Measurements from ENCODE around the gene POLE3. TPM values are rescaled to one million over a fixed set of nuclear protein-coding genes. Genes with fewer than 3 reads are reported as not detected.

The POLE3 gene
- total and polyA plus RNA-seq, 9 of the 15 experiments (the other 6 are each of a cell fraction or from before 2014, with no cell fraction given) = 52.6 to 179 (median 110) TPM

DNA sequence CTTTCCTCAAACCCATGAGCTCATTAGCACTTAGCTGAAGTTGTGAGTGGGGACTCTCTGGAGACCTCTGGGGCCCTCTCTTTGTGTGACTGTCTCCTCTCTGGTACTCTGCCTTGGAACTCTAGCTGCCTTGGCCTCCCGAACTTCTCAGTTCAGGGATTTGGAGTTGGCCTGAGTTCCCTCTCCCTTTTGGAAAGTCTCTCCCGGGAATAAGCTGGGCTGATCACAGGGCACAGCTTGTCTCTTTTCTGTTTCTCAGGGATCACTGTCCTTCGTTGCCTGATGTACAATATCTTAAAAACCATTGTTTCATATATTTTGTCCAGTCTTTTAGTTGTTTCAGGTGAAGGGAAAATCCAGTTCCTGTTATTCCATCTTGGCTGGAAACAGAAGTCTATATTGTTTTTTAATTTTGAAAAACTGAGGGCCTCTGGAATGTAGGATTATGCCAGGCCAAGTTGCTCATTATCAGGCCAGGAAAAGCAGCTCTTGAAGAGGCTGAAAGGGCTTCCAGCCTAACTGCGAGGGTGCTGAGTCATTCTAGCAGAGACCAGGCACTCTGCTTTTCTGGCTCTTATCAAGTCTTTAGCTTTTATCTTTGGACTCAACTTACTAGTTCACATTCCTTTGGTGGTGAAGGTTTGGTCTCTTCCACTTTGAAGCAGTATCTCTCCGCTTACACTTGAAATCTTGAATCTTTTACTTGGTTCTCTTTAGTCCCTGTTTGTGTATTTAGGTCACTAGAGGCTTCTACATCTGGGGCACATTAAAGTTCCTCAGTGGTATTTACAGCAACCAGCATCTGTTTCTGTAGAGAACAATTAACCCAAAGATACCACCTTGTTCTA, 44.7 kb upstream of the POLE3 start (continued):
- TF ChIP-seq ZNF395 (CRISPR knock-in tag; IDR thresholded peaks at IDR 0.05) (peak; percentile 70), TAF1 (IDR thresholded peaks at IDR 0.05; ENCODE audit: control insufficient read depth, extremely low read depth, insufficient read depth, low read length, severe bottlenecking) (no peak), TRIM28 (IDR thresholded peaks at IDR 0.05) (0 out of 2 replicates have a peak, but pooled peaks have one; percentile 45), MAZ (CRISPR knock-in tag; conservative IDR thresholded peaks at IDR 0.05 in 1 of 2, IDR thresholded peaks at IDR 0.05 in 1 of 2) (no peak), HNRNPUL1 (IDR thresholded peaks at IDR 0.05; ENCODE audit: low read length) (no peak), NFE2 (IDR thresholded peaks at IDR 0.05; ENCODE audit: low read depth) (peak; percentile 100), TFAM (CRISPR knock-in tag; conservative IDR thresholded peaks at IDR 0.05) (no peak), ZNF431 (CRISPR knock-in tag; IDR thresholded peaks at IDR 0.05) (no peak), FOXK2 (conservative IDR thresholded peaks at IDR 0.05 in 1 of 2, IDR thresholded peaks at IDR 0.05 in 1 of 2; ENCODE audit: low read depth in 2 of 2) (no peak), ZBTB49 (CRISPR knock-in tag; IDR thresholded peaks at IDR 0.05; ENCODE audit: borderline replicate concordance) (no peak), HLTF (IDR thresholded peaks at IDR 0.05) (no peak), NCOA4 (IDR thresholded peaks at IDR 0.05; ENCODE audit: partially characterized antibody) (no peak), U2AF1 (optimal IDR thresholded peaks at IDR 0.05; ENCODE audit: low read depth, low read length) (no peak), KDM4B (IDR thresholded peaks at IDR 0.05; ENCODE audit: borderline replicate concordance in 2 of 2, low read depth in 1 of 2) (no peak)
- TF ChIP-seq, protein P1, sequence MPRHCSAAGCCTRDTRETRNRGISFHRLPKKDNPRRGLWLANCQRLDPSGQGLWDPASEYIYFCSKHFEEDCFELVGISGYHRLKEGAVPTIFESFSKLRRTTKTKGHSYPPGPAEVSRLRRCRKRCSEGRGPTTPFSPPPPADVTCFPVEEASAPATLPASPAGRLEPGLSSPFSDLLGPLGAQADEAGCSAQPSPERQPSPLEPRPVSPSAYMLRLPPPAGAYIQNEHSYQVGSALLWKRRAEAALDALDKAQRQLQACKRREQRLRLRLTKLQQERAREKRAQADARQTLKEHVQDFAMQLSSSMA (CRISPR knock-in tag; IDR thresholded peaks at IDR 0.05) = no peak
- TF ChIP-seq, protein P2, sequence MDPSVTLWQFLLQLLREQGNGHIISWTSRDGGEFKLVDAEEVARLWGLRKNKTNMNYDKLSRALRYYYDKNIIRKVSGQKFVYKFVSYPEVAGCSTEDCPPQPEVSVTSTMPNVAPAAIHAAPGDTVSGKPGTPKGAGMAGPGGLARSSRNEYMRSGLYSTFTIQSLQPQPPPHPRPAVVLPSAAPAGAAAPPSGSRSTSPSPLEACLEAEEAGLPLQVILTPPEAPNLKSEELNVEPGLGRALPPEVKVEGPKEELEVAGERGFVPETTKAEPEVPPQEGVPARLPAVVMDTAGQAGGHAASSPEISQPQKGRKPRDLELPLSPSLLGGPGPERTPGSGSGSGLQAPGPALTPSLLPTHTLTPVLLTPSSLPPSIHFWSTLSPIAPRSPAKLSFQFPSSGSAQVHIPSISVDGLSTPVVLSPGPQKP (CRISPR knock-in tag; IDR thresholded peaks at IDR 0.05) = no peak
